Measurements from ENCODE around the gene YIPF3. TPM values are rescaled to one million over a fixed set of nuclear protein-coding genes. Genes with fewer than 3 reads are reported as not detected.

YIPF3 gene
- 124 and 279 TPM in 2 replicates for total RNA-seq (2011; cell fraction: chromatin; rRNA removed; ENCODE audit: low replicate concordance)
- 200 and 272 TPM in 2 replicates for total RNA-seq (2011; cell fraction: nucleolus; rRNA removed)
- total RNA-seq (2011; cell fraction: nucleoplasm; rRNA removed), result 167 and 189 TPM in 2 replicates
- 57.6 and 67.8 TPM in 2 replicates for total RNA-seq (2014; rRNA removed)
- total RNA-seq (2014; rRNA removed; fragmentation: Illumina TruSeq; extraction: Trizol), result 25.9 and 27.5 TPM in 2 replicates
- 31.5 and 32.9 TPM in 2 replicates for total RNA-seq (2015; rRNA removed; fragmentation: Illumina TruSeq; extraction: Trizol)
- 65.1 and 69.3 TPM in 2 replicates for total RNA-seq (2021)
- 74.8 and 182 TPM in 2 replicates for polyA plus RNA-seq (2011; rRNA removed)
- 121 and 141 TPM in 2 replicates for polyA plus RNA-seq (2011; cell fraction: cytosol; rRNA removed)
- polyA plus RNA-seq (2011; cell fraction: nucleus; rRNA removed), result 293 and 318 TPM in 2 replicates
- 55.8 and 113 TPM in 2 replicates for polyA plus RNA-seq (2012)
- 75.3 and 78.5 TPM in 2 replicates for polyA plus RNA-seq (2014; fragmentation: Illumina TruSeq; extraction: Trizol)
- 10 to 100 TPM; 40.4 to 48.6 TPM for polyA plus RNA-seq (2014; fragmentation: Nextera tagmentation; extraction: Ambion mirVana)
- polyA plus RNA-seq (2014; rRNA removed), result 54.6 and 72.9 TPM in 2 replicates
- 80.6 and 102 TPM in 2 replicates for polyA minus RNA-seq (2011; rRNA and poly(A)+ RNA removed)
- 31.1 and 31.2 TPM in 2 replicates for polyA minus RNA-seq (2011; cell fraction: cytosol; rRNA and poly(A)+ RNA removed)
- polyA minus RNA-seq (2011; cell fraction: nucleus; rRNA and poly(A)+ RNA removed), result 56.0 and 75.5 TPM in 2 replicates
- percentile 91 among the genes with signal in this experiment for Bru-seq, nascent RNA
- percentile 82 among the genes with signal in this experiment for BruChase-seq, experiment 1, labeled RNA remaining after a 2-hour chase
- percentile 83 among the genes with signal in this experiment for BruChase-seq, experiment 2, labeled RNA remaining after a 6-hour chase
- long read RNA-seq, experiment 1, transcript YIPF3-211 (3 exons, 652 nt), result minor isoform, 5 of 97 reads
- long read RNA-seq, experiment 1, transcript YIPF3-202 (9 exons, 1,576 nt), result major isoform, 41 of 97 reads
- long read RNA-seq, experiment 1, partial matches to known transcripts, result 27 of 97 reads
- long read RNA-seq, experiment 1, other reads (novel, unspliced or antisense), result 21 of 97 reads
- long read RNA-seq, experiment 2, transcript YIPF3-202 (9 exons, 1,576 nt), result major isoform, 60 of 97 reads
- long read RNA-seq, experiment 2, partial matches to known transcripts, result 16 of 97 reads
- long read RNA-seq, experiment 2, other reads (novel, unspliced or antisense), result 18 of 97 reads
- long read RNA-seq, experiment 3, transcript YIPF3-202 (9 exons, 1,576 nt), result major isoform, 49 of 60 reads
- long read RNA-seq, experiment 3, partial matches to known transcripts, result 4 of 60 reads
- long read RNA-seq, experiment 3, other reads (novel, unspliced or antisense), result 7 of 60 reads

GRCh38 chr6:43516697-43517504 lies at the start of gene YIPF3, which contains the start of gene POLR1C:
Gene YIPF3, minus strand, starts transcription at chr6:43516926. Its CDS starts 119 bp downstream, at chr6:43516807.
Gene POLR1C, plus strand, starts transcription at chr6:43517089. Its CDS starts 21 bp downstream, at chr6:43517110.
- peaks cover 10% of the 10 kb centered on the region; the same call in 1 of the 2 replicates for H4K20me1 ChIP-seq (replicated peaks; ENCODE audit: control insufficient read depth, insufficient read depth, low read length)
- peak within 1 kb of the TSS; percentile 95 to 99 for H3K9ac ChIP-seq (ENCODE audit: insufficient read depth in 1 of 2, low read depth in 2 of 2, low read length in 2 of 2)
- ChIA-PET POLR2A (interaction anchor here (0.5 to 7.1 kb wide), 20 partner anchors 9 to 513 kb away, joined by 3 to 89 read pairs (median 4); partner anchors contain the start of genes GTPBP2 and RRP36), CTCF (ENCODE audit: low intra/inter-chr PET ratio) (interaction anchor here (0.6 kb wide), 2 partner anchors 182 to 444 kb away, joined by 4 to 8 read pairs; no protein-coding TSS in a partner anchor)
- no peaks in the 10 kb centered on the region for H3K9me3 ChIP-seq (replicated peaks; ENCODE audit: control insufficient read depth, insufficient read depth, low read depth, low read length)
- intact Hi-C loops (cut with micrococcal nuclease), result no loop called here
- peaks cover 10 to 19% of the 10 kb centered on the region in 2 experiments; a peak in 3 of 5 replicates for H3K4me1 ChIP-seq (replicated peaks in 1 of 2; ENCODE audit: control insufficient read depth in 2 of 2, insufficient read depth in 2 of 2, low read length in 2 of 2)
- TSS peak; percentile 67 for BruUV-seq (replicated peaks)
- no peaks in the 10 kb centered on the region for H3K27me3 ChIP-seq (ENCODE audit: control insufficient read depth in 2 of 2, insufficient read depth in 2 of 2, low read length in 2 of 2)
- FAIRE-seq (peak; percentile 91), DNase-seq (ENCODE audit: extremely low read depth in 1 of 4, low spot score in 3 of 4) (peak; percentile 98 to 100 (median 99)), ATAC-seq (peak; percentile 90)
- peak within 1 kb of the TSS; percentile 80 for H3K4me3 ChIP-seq
- in situ Hi-C loops (cut with MboI), result no loop called here
- H2AFZ ChIP-seq (ENCODE audit: low read depth, low read length), result peak within 1 kb of the TSS; percentile 87
- H3K79me2 ChIP-seq (ENCODE audit: control insufficient read depth, insufficient read depth, low read length), result peaks cover 57% of the 10 kb centered on the region
- H3K4me2 ChIP-seq (ENCODE audit: insufficient read depth, low read length), result peak within 1 kb of the TSS; percentile 99
- peaks cover 3% of the 10 kb centered on the region for H3K9me1 ChIP-seq (ENCODE audit: control insufficient read depth, insufficient read depth, low read length)
- H3K36me3 ChIP-seq (ENCODE audit: control insufficient read depth, insufficient read depth, low read length), result peaks cover 82% of the 10 kb centered on the region
- peak within 1 kb of the TSS; percentile 91 for H3K27ac ChIP-seq (ENCODE audit: extremely low read depth, low read depth, low read length)
- 1% methylated on average over 57 of the region's 57 CpGs for WGBS (ENCODE audit: insufficient coverage, low coverage, missing lambda C conversion rate)
- TF ChIP-seq ZC3H11A (IDR thresholded peaks at IDR 0.05; ENCODE audit: low read depth, low read length) (peak; percentile 61; the same call in 1 of the 2 replicates), PHB (CRISPR knock-in tag; IDR thresholded peaks at IDR 0.05) (no peak), NBN (IDR thresholded peaks at IDR 0.05; ENCODE audit: low read depth) (peak; percentile 74), MTA2 (IDR thresholded peaks at IDR 0.05; ENCODE audit: low read depth) (no peak), HNRNPL (IDR thresholded peaks at IDR 0.05; ENCODE audit: low read depth, low read length) (no peak), ELF4 (CRISPR knock-in tag; IDR thresholded peaks at IDR 0.05) (peak; percentile 60; the same call in 1 of the 2 replicates), CTBP1 (IDR thresholded peaks at IDR 0.05; ENCODE audit: borderline replicate concordance) (peak; percentile 58; the same call in 1 of the 2 replicates), HCFC1 (IDR thresholded peaks at IDR 0.05; ENCODE audit: low read depth, low read length) (peak; percentile 81), ZNF589 (CRISPR knock-in tag; IDR thresholded peaks at IDR 0.05; ENCODE audit: low read depth) (0 out of 2 replicates have a peak, but pooled peaks have one; percentile 24), ZNF408 (CRISPR knock-in tag; IDR thresholded peaks at IDR 0.05; ENCODE audit: low read depth) (no peak), CCAR2 (IDR thresholded peaks at IDR 0.05; ENCODE audit: low read depth, low read length) (no peak), PHF20 (IDR thresholded peaks at IDR 0.05; ENCODE audit: partially characterized antibody) (peak; percentile 94), PCBP2 (IDR thresholded peaks at IDR 0.05; ENCODE audit: low read depth, low read length, poor library complexity, severe bottlenecking) (no peak), ZNF77 (CRISPR knock-in tag; IDR thresholded peaks at IDR 0.05) (no peak), ZEB2 (IDR thresholded peaks at IDR 0.05) (peak; percentile 91)
